H1 (cell line): ENCODE results near the gene IDUA. TPM values are rescaled to one million over a fixed set of nuclear protein-coding genes. Genes with fewer than 3 reads are reported as not detected.

Experiments
- CTCF ChIA-PET: fragments of 300-600 bp; sonication (Branson Sonifier 250); formaldehyde crosslinking; loops from one replicate; lab custom pipeline; 2021; ENCODE audit not compliant: partially characterized antibody; lab: Charles Lee
- POLR2A ChIA-PET: fragments of 300-600 bp; sonication (Branson Sonifier 250); formaldehyde crosslinking; loops from one replicate; lab custom pipeline; 2021; ENCODE audit warnings: inconsistent platforms; ENCODE audit not compliant: partially characterized antibody; lab: Charles Lee
- DNase-seq, 2 experiments: peaks; one replicate each; pipeline versions ENCODE4 v3.0.0 to v3.0.0-alpha.2; 2010 to 2022; ENCODE audit warnings: low spot score in 2 of 2, low read depth in 1 of 2, mixed read lengths in 1 of 2
- FAIRE-seq: peaks from 2 replicates; lab custom pipeline; 2011; peaks lifted over from hg19 to GRCh38; lab: Jason Lieb, UNC
- H2AFZ ChIP-seq: 2 replicates; pipeline ENCODE4 v1.8.1; 2012; ENCODE audit warnings: low read length, inconsistent platforms
- H2AK5ac ChIP-seq: 2 replicates; pipeline ENCODE4 v1.6.1; 2013; ENCODE audit warnings: low read depth, low read length
- H2BK120ac ChIP-seq: replicated peaks from 2 replicates; pipeline ENCODE3; 2013; ENCODE audit warnings: low read depth, low read length, inconsistent platforms
- H2BK12ac ChIP-seq: 2 replicates; pipeline ENCODE4 v1.6.1; 2013; ENCODE audit warnings: low read depth, low read length
- H2BK15ac ChIP-seq: 2 replicates; pipeline ENCODE4 v1.6.1; 2013; ENCODE audit warnings: low read length
- H2BK20ac ChIP-seq: 2 replicates; pipeline ENCODE4 v1.6.1; 2013; ENCODE audit warnings: low read length
- H2BK5ac ChIP-seq: 2 replicates; pipeline ENCODE4 v1.6.1; 2013; ENCODE audit warnings: low read depth, low read length
- H3K14ac ChIP-seq: 2 replicates; pipeline ENCODE4 v1.6.1; 2013; ENCODE audit warnings: inconsistent platforms; ENCODE audit not compliant: insufficient read length
- H3K18ac ChIP-seq: 2 replicates; pipeline ENCODE4 v1.6.1; 2013; ENCODE audit warnings: low read length; ENCODE audit errors: extremely low read depth
- H3K23ac ChIP-seq: 2 replicates; pipeline ENCODE4 v1.6.1; 2013; ENCODE audit warnings: inconsistent platforms; ENCODE audit not compliant: insufficient read length
- H3K23me2 ChIP-seq: 2 replicates; pipeline ENCODE4 v1.6.1; 2013; ENCODE audit warnings: low read depth, low read length
- H3K27ac ChIP-seq: 2 replicates; pipeline ENCODE4 v1.6.1; 2011; ENCODE audit warnings: low read depth, low read length, inconsistent platforms
- H3K27me3 ChIP-seq, 4 experiments: replicated peaks in 1 of 4; 1 replicate in 1 of 4; 2 replicates in 3 of 4; pipeline versions ENCODE4 v1.6.1 to v1.8.1; 2011 to 2013; ENCODE audit warnings: low read length in 3 of 4, mild to moderate bottlenecking in 3 of 4, inconsistent platforms in 2 of 4, mixed read lengths in 2 of 4, moderate library complexity in 1 of 4; ENCODE audit not compliant: control insufficient read depth in 3 of 4, insufficient read depth in 3 of 4; ENCODE audit errors: extremely low read depth in 1 of 4
- H3K36me3 ChIP-seq, 4 experiments: 2 replicates each; pipeline versions ENCODE4 v1.6.1 to v1.8.1; 2011 to 2013; ENCODE audit warnings: mild to moderate bottlenecking in 4 of 4, low read length in 3 of 4, moderate library complexity in 2 of 4, control low read depth in 1 of 4, inconsistent platforms in 1 of 4; ENCODE audit not compliant: insufficient read depth in 4 of 4, control insufficient read depth in 2 of 4
- H3K4ac ChIP-seq: replicated peaks from 2 replicates; pipeline ENCODE3; 2013; ENCODE audit warnings: low read length, low read depth, mixed read lengths, inconsistent platforms; ENCODE audit not compliant: insufficient read length
- H3K4me1 ChIP-seq, 4 experiments: replicated peaks in 1 of 4; 1 replicate in 1 of 4; 2 replicates in 3 of 4; pipeline versions ENCODE4 v1.6.1 to v1.8.1; 2011 to 2013; ENCODE audit warnings: low read length in 3 of 4, inconsistent platforms in 2 of 4, mixed read lengths in 1 of 4; ENCODE audit not compliant: insufficient read depth in 4 of 4, control insufficient read depth in 3 of 4
- H3K4me2 ChIP-seq, 2 experiments: 2 replicates each; pipeline versions ENCODE4 v1.6.1 to v1.8.1; 2011 to 2013; ENCODE audit warnings: low read depth in 2 of 2, low read length in 2 of 2, control low read depth in 1 of 2, inconsistent platforms in 1 of 2, mild to moderate bottlenecking in 1 of 2; ENCODE audit not compliant: insufficient read depth in 1 of 2
- H3K4me3 ChIP-seq, 4 experiments: fragments of 200-600, 300-600 bp in 1 of 4; sonication (generic), shearing (Covaris generic), sonication (Bioruptor Twin) in 1 of 4; 2 replicates each; pipeline versions ENCODE4 v1.5.1 to v1.8.1; 2011 to 2016; ENCODE audit warnings: low read length in 4 of 4, low read depth in 3 of 4, control low read depth in 2 of 4, inconsistent platforms in 2 of 4, mild to moderate bottlenecking in 2 of 4, mixed read lengths in 1 of 4, moderate library complexity in 1 of 4; ENCODE audit not compliant: insufficient read depth in 2 of 4; ENCODE audit errors: extremely low read depth in 1 of 4
- H3K56ac ChIP-seq: replicated peaks from 2 replicates; pipeline ENCODE3; 2013; ENCODE audit warnings: low read depth, mild to moderate bottlenecking, mixed read lengths, low read length, inconsistent platforms; ENCODE audit not compliant: insufficient read length
- H3K79me1 ChIP-seq: 2 replicates; pipeline ENCODE4 v1.6.1; 2013; ENCODE audit warnings: low read depth, low read length, control low read depth
- H3K79me2 ChIP-seq, 2 experiments: 2 replicates each; pipeline versions ENCODE4 v1.6.1 to v1.8.1; 2012 to 2013; ENCODE audit warnings: low read length in 2 of 2, mild to moderate bottlenecking in 2 of 2, inconsistent platforms in 1 of 2; ENCODE audit not compliant: insufficient read depth in 2 of 2, control insufficient read depth in 1 of 2
- H3K9ac ChIP-seq, 4 experiments: replicated peaks in 1 of 4; 1 replicate in 1 of 4; 2 replicates in 3 of 4; pipeline versions ENCODE4 v1.6.1 to v1.8.1; 2011 to 2013; ENCODE audit warnings: low read depth in 3 of 4, low read length in 3 of 4, control low read depth in 2 of 4, mild to moderate bottlenecking in 2 of 4, moderate library complexity in 2 of 4, inconsistent platforms in 1 of 4; ENCODE audit errors: extremely low read depth in 1 of 4
- H3K9me3 ChIP-seq, 2 experiments: 2 replicates each; pipeline versions ENCODE4 v1.6.1 to v1.8.1; 2012 to 2013; ENCODE audit warnings: mild to moderate bottlenecking in 2 of 2, moderate library complexity in 2 of 2, control low read depth in 1 of 2, inconsistent platforms in 1 of 2, low read depth in 1 of 2, low read length in 1 of 2, mixed read lengths in 1 of 2; ENCODE audit not compliant: insufficient read depth in 2 of 2
- H4K20me1 ChIP-seq, 2 experiments: replicated peaks in 1 of 2; 2 replicates each; pipeline versions ENCODE3 to v1.8.1; 2011 to 2013; ENCODE audit warnings: inconsistent platforms in 2 of 2, low read length in 2 of 2, mild to moderate bottlenecking in 1 of 2; ENCODE audit not compliant: insufficient read depth in 2 of 2, control insufficient read depth in 1 of 2
- H4K5ac ChIP-seq: 2 replicates; pipeline ENCODE4 v1.6.1; 2013; ENCODE audit warnings: low read length, low read depth, mixed read lengths, inconsistent platforms; ENCODE audit not compliant: insufficient read length
- H4K8ac ChIP-seq: 2 replicates; pipeline ENCODE4 v1.8.0; 2013; ENCODE audit warnings: mild to moderate bottlenecking, moderate library complexity, low read length, inconsistent platforms; ENCODE audit not compliant: insufficient read depth; ENCODE audit errors: extremely low read depth
- H4K91ac ChIP-seq: replicated peaks from 2 replicates; pipeline ENCODE3; 2013; ENCODE audit warnings: low read length, mixed read lengths, inconsistent platforms; ENCODE audit not compliant: insufficient read length
- ATF3 ChIP-seq: IDR thresholded peaks from 2 replicates; pipeline ENCODE4 v1.6.1; 2011; ENCODE audit warnings: low read depth, mild to moderate bottlenecking, low read length; ENCODE audit not compliant: insufficient read depth
- CBX5 ChIP-seq: fragments of 300-800, 300-1000 bp; sonication (generic); IDR thresholded peaks from 2 replicates; pipeline ENCODE4 v1.7.1; 2016; ENCODE audit warnings: antibody characterized with exemption, low read length, low read depth
- CEBPB ChIP-seq: IDR thresholded peaks from 2 replicates; pipeline ENCODE4 v1.6.1; 2012; ENCODE audit warnings: low read depth, low read length
- CTBP2 ChIP-seq: IDR thresholded peaks from 2 replicates; pipeline ENCODE4 v1.7.0; 2011; ENCODE audit warnings: borderline replicate concordance, mild to moderate bottlenecking, moderate library complexity, mixed read lengths, low read length; ENCODE audit not compliant: insufficient read depth, insufficient read length
- EZH2 ChIP-seq: fragments of 200-600 bp; sonication (generic); IDR thresholded peaks from 2 replicates; pipeline ENCODE4 v1.7.1; 2012; ENCODE audit warnings: low read depth, mild to moderate bottlenecking, moderate library complexity, low read length, inconsistent platforms; ENCODE audit not compliant: severe bottlenecking
- FOSL1 ChIP-seq: IDR thresholded peaks from 2 replicates; pipeline ENCODE4 v1.6.1; 2011; ENCODE audit warnings: mild to moderate bottlenecking, low read depth, low read length, moderate library complexity; ENCODE audit not compliant: insufficient read depth
- POLR2A ChIP-seq, 2 experiments: IDR thresholded peaks; 1 replicate in 1 of 2; 2 replicates in 1 of 2; pipeline ENCODE4 v1.6.1; 2011; ENCODE audit warnings: low read depth in 2 of 2, low read length in 2 of 2, mild to moderate bottlenecking in 2 of 2; ENCODE audit errors: control extremely low read depth in 1 of 2
- POLR2AphosphoS5 ChIP-seq: IDR thresholded peaks from 2 replicates; pipeline ENCODE4 v1.6.1; 2011; ENCODE audit warnings: low read depth, low read length
- RFX5 ChIP-seq: IDR thresholded peaks from 2 replicates; pipeline ENCODE4 v1.6.1; 2011; ENCODE audit warnings: low read depth, low read length, improper control_type of control experiment, borderline replicate concordance
- RNF2 ChIP-seq: fragments of 200-900, 300-1000 bp; sonication (generic); IDR thresholded peaks from 2 replicates; pipeline ENCODE4 v1.7.1; 2016; ENCODE audit warnings: borderline replicate concordance, low read depth, mild to moderate bottlenecking, antibody characterized with exemption, low read length; ENCODE audit not compliant: poor library complexity, severe bottlenecking; ENCODE audit errors: missing control alignments
- TEAD4 ChIP-seq: IDR thresholded peaks from 2 replicates; pipeline ENCODE4 v1.6.1; 2012; ENCODE audit warnings: low read depth, low read length, inconsistent platforms, mixed read lengths
- WGBS, 2 experiments: shearing (Covaris generic) in 1 of 2; methylation state at CpG; one replicate each; pipeline versions ENCODE4 v1.1.6 to v1.1.7; 2013 to 2015; ENCODE audit warnings: low lambda C conversion rate in 2 of 2, mixed read lengths in 2 of 2, inconsistent platforms in 1 of 2, low coverage in 1 of 2, missing lambda C conversion rate in 1 of 2; ENCODE audit not compliant: insufficient replicate concordance in 2 of 2, insufficient coverage in 1 of 2, insufficient read length in 1 of 2; ENCODE audit errors: extremely low coverage in 1 of 2, missing lambda C conversion rate in 1 of 2; 5-methylcytosine and 5-hydroxymethylcytosine counted together
- polyA plus RNA-seq, 7 experiments: library from polyadenylated mRNA; depleted of rRNA in 3 of 7; stranded (reverse) in 5 of 7; unstranded in 2 of 7; fragments of >200 nt in 5 of 7; fragments of 200-250 nt in 2 of 7; gene quantifications; 1 replicate in 5 of 7; 2 replicates in 1 of 7; 4 replicates in 1 of 7; pipeline versions ENCODE4 v1.2.1 to v1.2.3, GENCODE V29; 2011 to 2013; ENCODE audit warnings: missing spikeins in 2 of 7, mixed read lengths in 2 of 7
- total RNA-seq: library from RNA; stranded (reverse); fragmentation: NEBNext Ultra II Directional; extraction: Animal tissue kit (Norgen Biotek cat#: 25700); gene quantifications from 2 replicates; pipeline ENCODE4 v1.2.1, GENCODE V29; 2021

IDUA gene
- total and polyA plus RNA-seq, 2 of the 8 experiments (the other 6 are each of a cell fraction or from before 2014, with no cell fraction given), result 2.8 to 4.8 TPM

GRCh38 chr4:955931-956381, 30.9 kb upstream of the IDUA start:
- no peak for DNase-seq
- Histone ChIP-seq H2BK5ac (no peak overlapping the region), H4K91ac (no peak overlapping the region), H3K27ac (no peak overlapping the region), H3K23me2 (no peaks in the 10 kb centered on the region), H3K4me2 (no peak overlapping the region), H3K79me2 (no peaks in the 10 kb centered on the region), H3K18ac (no peak overlapping the region), H2BK120ac (no peak overlapping the region), H3K23ac (no peak overlapping the region), H4K5ac (no peak overlapping the region), H3K4me3 (no peak overlapping the region), H2BK12ac (no peak overlapping the region), H2BK20ac (no peak overlapping the region), H2AK5ac (no peak overlapping the region), H2AFZ (no peak overlapping the region), H4K20me1 (peaks cover 0 to 3% of the 10 kb centered on the region in 2 experiments), H3K9ac (no peak overlapping the region), H3K79me1 (no peaks in the 10 kb centered on the region), H2BK15ac (no peak overlapping the region), H3K56ac (no peak overlapping the region), H3K4me1 (no peaks in the 10 kb centered on the region; a peak in 1 of 7 replicates), H3K14ac (no peak overlapping the region), H4K8ac (no peak overlapping the region), H3K4ac (no peak overlapping the region), H3K27me3 (no peaks in the 10 kb centered on the region), H3K36me3 (no peaks in the 10 kb centered on the region), H3K9me3 (no peaks in the 10 kb centered on the region)
- CTCF ChIA-PET, result no interaction called here
- no peak for TF ChIP-seq CEBPB
- TF ChIP-seq POLR2A (IDR thresholded peaks at IDR 0.05; ENCODE audit: control extremely low read depth in 1 of 2, low read depth in 2 of 2, low read length in 2 of 2), result no peak
- no peak for TF ChIP-seq POLR2AphosphoS5
- TF ChIP-seq ATF3, result no peak
- TF ChIP-seq EZH2, result no peak
- no peak for TF ChIP-seq RNF2
- no peak for TF ChIP-seq RFX5
- no peak for TF ChIP-seq CTBP2
- TF ChIP-seq CBX5, result no peak
- no peak for TF ChIP-seq TEAD4
- TF ChIP-seq FOSL1, result no peak
- WGBS, 2 experiments, result 79% methylated on average over 6 of the region's 12 CpGs; no CpG with 5 or more reads in 1 of the 2 experiments
- POLR2A ChIA-PET, result interaction anchor here (0.9 kb wide), 1 partner anchor 78 kb away, joined by 3 read pairs; no protein-coding TSS in a partner anchor
- no peak for FAIRE-seq
